Gastroesophageal sphincter (tissue), 3 donors: Measurements from ENCODE around the gene SLC35F3.

ENCODE experiments used
- CTCF ChIP-seq, 4 experiments: fragments of 200-600 bp in 2 of 4; fragments of 450-650 bp in 2 of 4; sonication (generic) in 1 of 4; IDR thresholded peaks; one replicate each; pipeline ENCODE4 v1.5.1; 2017 to 2019; ENCODE audit warnings: antibody characterized with exemption in 4 of 4, mild to moderate bottlenecking in 2 of 4, moderate library complexity in 2 of 4
- EP300 ChIP-seq: sonication (generic); formaldehyde crosslinking; IDR thresholded peaks from one replicate; pipeline ENCODE4 v1.6.1; 2017; ENCODE audit warnings: antibody characterized with exemption, mild to moderate bottlenecking
- POLR2A ChIP-seq, 2 donors: fragments of 450-650 bp; IDR thresholded peaks; one replicate each; pipeline ENCODE4 v1.6.1; 2017; ENCODE audit warnings: antibody characterized with exemption in 2 of 2, mild to moderate bottlenecking in 2 of 2, moderate library complexity in 1 of 2
- POLR2AphosphoS5 ChIP-seq: sonication (generic); formaldehyde crosslinking; IDR thresholded peaks from one replicate; pipeline ENCODE4 v1.6.1; 2017; ENCODE audit warnings: antibody characterized with exemption

- TF ChIP-seq CTCF (IDR thresholded peaks at IDR 0.05) (no peak), POLR2AphosphoS5 (no peak), EP300 (no peak), POLR2A (IDR thresholded peaks at IDR 0.05) (no peak)
Measured at GRCh38 chr1:233865216-233865615, 39.3 kb upstream of the SLC35F3 start.
